Astrocyte (in vitro differentiated cells and primary cell): ENCODE measurements around the gene TMEM236. TPM values are rescaled to one million over a fixed set of nuclear protein-coding genes. Genes with fewer than 3 reads are reported as not detected.

ENCODE experiments used
- DNase-seq: peaks from one replicate; pipeline ENCODE4 v3.0.0-alpha.2; 2010; ENCODE audit warnings: low read depth
- FAIRE-seq: peaks from 2 replicates; lab custom pipeline; 2011; peaks lifted over from hg19 to GRCh38; lab: Jason Lieb, UNC
- H2AFZ ChIP-seq: 2 replicates; pipeline ENCODE4 v1.6.0; 2012; ENCODE audit warnings: low read depth, low read length, inconsistent platforms
- H3K27ac ChIP-seq: 2 replicates; pipeline ENCODE4 v1.5.1; 2011; ENCODE audit warnings: low read depth, low read length, inconsistent platforms
- H3K27me3 ChIP-seq: 2 replicates; pipeline ENCODE4 v1.6.0; 2011; ENCODE audit warnings: low read length, inconsistent platforms; ENCODE audit not compliant: insufficient read depth
- H3K36me3 ChIP-seq: 2 replicates; pipeline ENCODE4 v1.5.1; 2011; ENCODE audit warnings: low read length, inconsistent platforms; ENCODE audit not compliant: insufficient read depth
- H3K4me1 ChIP-seq: 2 replicates; pipeline ENCODE4 v1.5.1; 2011; ENCODE audit warnings: low read length, inconsistent platforms; ENCODE audit not compliant: insufficient read depth
- H3K4me2 ChIP-seq: 2 replicates; pipeline ENCODE4 v1.6.0; 2012; ENCODE audit warnings: low read length, inconsistent platforms
- H3K4me3 ChIP-seq: 2 replicates; pipeline ENCODE4 v1.5.1; 2011; ENCODE audit warnings: low read depth, mild to moderate bottlenecking, low read length, inconsistent platforms; ENCODE audit not compliant: insufficient read depth
- H3K79me2 ChIP-seq: 2 replicates; pipeline ENCODE4 v1.6.0; 2012; ENCODE audit warnings: mild to moderate bottlenecking, low read length, inconsistent platforms; ENCODE audit not compliant: insufficient read depth
- H3K9ac ChIP-seq: 2 replicates; pipeline ENCODE4 v1.6.0; 2012; ENCODE audit warnings: mild to moderate bottlenecking, low read length, inconsistent platforms
- H3K9me3 ChIP-seq: 2 replicates; pipeline ENCODE4 v1.5.1; 2012; ENCODE audit warnings: low read depth, mild to moderate bottlenecking, low read length, inconsistent platforms; ENCODE audit not compliant: insufficient read depth
- H4K20me1 ChIP-seq: 2 replicates; pipeline ENCODE4 v1.6.0; 2012; ENCODE audit warnings: low read length, inconsistent platforms; ENCODE audit not compliant: insufficient read depth
- H3K27ac Mint-ChIP-seq: one replicate; pipeline ENCODE4 v1.8.0; 2021; ENCODE audit warnings: mild to moderate bottlenecking, mixed read lengths; ENCODE audit not compliant: unreplicated experiment
- H3K27me3 Mint-ChIP-seq: one replicate; pipeline ENCODE4 v1.8.0; 2021; ENCODE audit warnings: low read depth, mixed read lengths; ENCODE audit not compliant: unreplicated experiment
- H3K36me3 Mint-ChIP-seq: one replicate; pipeline ENCODE4 v1.8.0; 2021; ENCODE audit warnings: low read depth, mixed read lengths; ENCODE audit not compliant: unreplicated experiment
- H3K4me1 Mint-ChIP-seq: one replicate; pipeline ENCODE4 v1.8.0; 2021; ENCODE audit warnings: low read depth, mixed read lengths; ENCODE audit not compliant: unreplicated experiment
- H3K4me3 Mint-ChIP-seq: one replicate; pipeline ENCODE4 v1.8.0; 2021; ENCODE audit warnings: mild to moderate bottlenecking, moderate library complexity, mixed read lengths; ENCODE audit not compliant: unreplicated experiment
- H3K9me3 Mint-ChIP-seq: one replicate; pipeline ENCODE4 v1.8.0; 2021; ENCODE audit warnings: mild to moderate bottlenecking, mixed read lengths; ENCODE audit not compliant: unreplicated experiment
- CTCF ChIP-seq: IDR thresholded peaks from 2 replicates; pipeline ENCODE4 v1.5.1; 2011; ENCODE audit warnings: low read depth, mild to moderate bottlenecking, inconsistent platforms, low read length, moderate library complexity; ENCODE audit not compliant: insufficient read depth
- EZH2 ChIP-seq: IDR thresholded peaks from 2 replicates; pipeline ENCODE4 v1.6.1; 2012; ENCODE audit warnings: mild to moderate bottlenecking, low read length, inconsistent platforms; ENCODE audit not compliant: insufficient read depth
- total RNA-seq: library from RNA; stranded (reverse); gene quantifications from 2 replicates; pipeline ENCODE4 v1.2.1, GENCODE V29; 2021

TMEM236 gene
- total RNA-seq, 1 donor from 2014 or later, result 0.43 TPM

DNA sequence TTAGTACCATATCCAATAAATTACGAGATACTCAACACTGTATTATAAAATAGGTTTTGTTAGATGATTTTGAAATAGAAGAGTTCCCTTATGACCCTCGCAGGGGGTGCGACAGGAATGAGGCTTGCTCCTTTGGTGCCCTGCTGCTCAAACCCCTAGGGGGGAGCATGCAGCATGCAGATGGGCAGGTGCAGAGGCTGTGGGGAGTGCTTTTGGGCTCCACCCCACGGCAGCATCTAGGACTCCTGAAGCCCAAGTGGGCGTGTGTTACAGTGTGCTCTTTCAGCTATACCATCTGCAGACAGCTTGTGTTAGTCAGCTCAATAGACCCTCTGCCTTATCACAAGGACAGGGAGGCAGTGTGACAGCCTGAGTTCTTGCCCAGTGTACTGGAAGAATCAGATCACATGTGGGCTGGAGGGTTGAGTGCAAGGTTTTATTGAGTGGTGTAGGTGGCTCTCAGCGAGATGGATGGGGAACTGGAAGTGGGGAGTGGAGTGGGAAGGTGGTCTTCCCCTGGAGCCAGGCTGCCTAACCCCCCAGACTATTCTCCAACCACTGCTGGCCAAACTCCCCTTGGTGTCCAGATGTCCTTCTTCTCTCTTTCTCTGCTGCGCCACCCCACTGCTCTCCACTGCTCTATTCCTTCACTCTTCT is 54.0 kb downstream of the TMEM236 start:
- H3K9me3 Mint-ChIP-seq, result peaks cover 3% of the 10 kb centered on the region
- no peak overlapping the region for H3K4me3 Mint-ChIP-seq
- FAIRE-seq (no peak), DNase-seq (no peak)
- Histone ChIP-seq H3K9me3 (no peaks in the 10 kb centered on the region), H3K27ac (no peak overlapping the region), H4K20me1 (no peaks in the 10 kb centered on the region), H3K27me3 (no peaks in the 10 kb centered on the region), H3K79me2 (no peaks in the 10 kb centered on the region), H3K4me1 (no peaks in the 10 kb centered on the region), H3K4me2 (no peak overlapping the region), H3K36me3 (no peaks in the 10 kb centered on the region), H3K4me3 (no peak overlapping the region), H2AFZ (no peak overlapping the region), H3K9ac (no peak overlapping the region)
- no peak overlapping the region for H3K27ac Mint-ChIP-seq
- no peaks in the 10 kb centered on the region for H3K36me3 Mint-ChIP-seq
- peaks cover 4% of the 10 kb centered on the region for H3K27me3 Mint-ChIP-seq
- TF ChIP-seq CTCF (no peak), EZH2 (no peak)
- no peaks in the 10 kb centered on the region for H3K4me1 Mint-ChIP-seq

DNA sequence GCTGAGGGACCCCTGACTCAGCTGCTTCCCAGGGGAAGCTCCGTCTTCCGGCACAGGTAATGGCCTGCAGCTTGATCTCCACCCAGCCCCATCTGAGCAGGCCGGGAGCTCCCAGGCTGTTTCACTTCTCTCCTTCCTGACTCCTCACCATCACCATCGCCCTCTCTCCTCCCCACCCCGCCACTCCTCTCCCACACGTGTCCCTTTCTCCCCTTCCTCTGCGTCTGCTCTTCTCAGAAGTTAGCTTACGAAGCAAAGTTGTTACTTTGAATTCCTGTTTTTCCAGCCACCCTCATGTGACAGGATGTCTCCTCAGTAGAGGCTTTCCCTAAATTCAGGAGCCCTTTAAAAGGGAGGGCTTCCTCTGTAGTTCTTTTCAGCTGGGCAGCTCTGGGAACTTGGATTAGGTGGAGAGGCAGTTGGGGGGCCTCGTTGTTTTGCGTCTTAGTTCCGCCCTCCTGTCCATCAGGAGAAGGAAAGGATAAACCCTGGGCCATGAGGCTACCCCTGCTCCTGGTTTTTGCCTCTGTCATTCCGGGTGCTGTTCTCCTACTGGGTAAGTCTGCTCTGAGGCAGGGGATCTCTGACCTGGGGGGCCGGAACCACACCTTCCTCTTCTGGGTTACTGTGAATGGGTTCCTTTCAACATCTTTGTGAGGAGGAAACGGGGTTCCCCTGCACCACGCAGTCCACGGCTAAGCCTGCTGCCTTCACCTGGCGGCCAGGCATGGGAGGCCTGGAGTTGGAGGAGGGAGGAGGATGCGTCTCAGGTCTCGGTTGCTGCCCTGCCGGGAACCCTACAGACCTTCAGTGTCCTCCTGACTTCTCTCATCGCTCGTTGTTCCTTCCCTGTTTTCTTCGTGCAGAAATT is 57.2 kb downstream of the TMEM236 start, which contains the start of gene MRC1:
MRC1 (plus strand) TSS at position 378 of the 871 bp plus-strand sequence; CDS start at position 496, 118 bp downstream.
- Mint-ChIP-seq H3K36me3 (no peaks in the 10 kb centered on the region), H3K27ac (no peak within 1 kb of the TSS), H3K27me3 (peaks cover 4% of the 10 kb centered on the region), H3K9me3 (peaks cover 3% of the 10 kb centered on the region), H3K4me1 (no peaks in the 10 kb centered on the region), H3K4me3 (no peak within 1 kb of the TSS)
- Histone ChIP-seq H3K4me3 (no peak within 1 kb of the TSS), H2AFZ (no peak within 1 kb of the TSS), H3K36me3 (no peaks in the 10 kb centered on the region), H3K9ac (no peak within 1 kb of the TSS), H3K79me2 (no peaks in the 10 kb centered on the region), H3K27me3 (no peaks in the 10 kb centered on the region), H3K4me1 (no peaks in the 10 kb centered on the region), H3K4me2 (no peak within 1 kb of the TSS), H4K20me1 (no peaks in the 10 kb centered on the region), H3K9me3 (no peaks in the 10 kb centered on the region), H3K27ac (no peak within 1 kb of the TSS)
- TF ChIP-seq CTCF, result no peak
- no peak for TF ChIP-seq EZH2
- FAIRE-seq (no peak), DNase-seq (no peak)
